HK-2 (cell line): Measurements from ENCODE around the gene EIF2A.
"Not testable (repeated sequence)": the region's sequence is repeated elsewhere in the genome, so short reads cannot be mapped to it uniquely, and the experiment has no call there.

Source experiments
- DNase-seq: peaks from one replicate; pipeline ENCODE4 v3.0.0-alpha.2; 2018; ENCODE audit not compliant: unreplicated experiment

Gene EIF2A

DNA sequence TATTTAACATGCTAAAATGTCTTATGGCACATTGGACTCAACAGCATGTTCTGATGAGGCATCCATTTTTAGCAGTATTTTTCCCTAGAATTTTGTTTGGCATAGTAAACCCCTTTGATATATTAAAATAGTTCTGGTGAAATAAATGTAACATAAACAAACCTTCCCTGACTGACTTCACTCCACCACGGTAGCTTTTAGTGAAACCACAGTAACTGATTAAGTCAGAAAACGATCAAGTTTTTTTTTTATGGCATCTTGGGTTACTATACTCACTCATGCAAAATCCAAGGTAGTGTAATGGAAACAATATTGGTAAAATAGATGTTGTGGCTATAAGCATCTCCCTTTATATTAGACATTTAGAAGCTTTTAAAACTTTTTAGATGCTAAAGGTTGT lies 3.1 kb upstream of the EIF2A start:
- DNase-seq, result no peak

DNA sequence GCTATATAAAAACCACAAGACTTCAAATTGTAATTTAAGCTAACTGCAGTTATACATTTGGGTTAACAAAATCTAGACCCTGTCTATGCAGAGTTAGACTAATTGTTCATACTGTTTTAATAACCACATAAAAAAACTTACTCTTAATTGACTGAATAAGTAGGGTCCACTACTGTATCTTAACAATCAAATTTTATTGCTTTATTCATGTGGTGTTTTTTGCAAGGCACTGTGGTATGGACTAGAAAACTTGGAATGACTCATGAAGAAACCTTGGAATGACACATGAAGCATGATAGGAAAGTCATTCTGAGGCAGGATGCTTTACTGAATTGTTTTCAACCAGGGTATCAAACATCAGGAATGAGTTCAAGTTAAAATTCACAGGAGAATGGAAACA lies 2.5 kb upstream of the EIF2A start:
- no peak for DNase-seq

DNA sequence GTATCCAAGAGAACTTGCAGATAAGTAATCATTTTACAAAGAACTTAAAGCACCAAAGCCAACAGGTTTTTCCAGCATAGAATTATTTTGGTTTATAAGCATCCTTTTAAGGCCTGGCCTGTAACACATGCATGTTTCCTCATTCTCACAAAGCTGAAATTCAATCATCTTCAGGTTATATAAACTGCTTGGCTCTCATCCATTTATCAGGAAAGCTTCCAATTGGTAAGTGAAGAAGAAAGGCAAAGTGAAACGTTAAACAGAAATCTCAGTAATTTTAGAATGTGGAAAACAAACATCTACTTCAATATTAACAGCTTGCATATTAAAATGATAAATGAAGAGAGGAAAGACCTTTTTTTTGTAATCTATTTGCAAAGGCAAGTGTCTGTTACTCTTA lies 1.9 kb upstream of the EIF2A start:
- DNase-seq, result no peak

DNA sequence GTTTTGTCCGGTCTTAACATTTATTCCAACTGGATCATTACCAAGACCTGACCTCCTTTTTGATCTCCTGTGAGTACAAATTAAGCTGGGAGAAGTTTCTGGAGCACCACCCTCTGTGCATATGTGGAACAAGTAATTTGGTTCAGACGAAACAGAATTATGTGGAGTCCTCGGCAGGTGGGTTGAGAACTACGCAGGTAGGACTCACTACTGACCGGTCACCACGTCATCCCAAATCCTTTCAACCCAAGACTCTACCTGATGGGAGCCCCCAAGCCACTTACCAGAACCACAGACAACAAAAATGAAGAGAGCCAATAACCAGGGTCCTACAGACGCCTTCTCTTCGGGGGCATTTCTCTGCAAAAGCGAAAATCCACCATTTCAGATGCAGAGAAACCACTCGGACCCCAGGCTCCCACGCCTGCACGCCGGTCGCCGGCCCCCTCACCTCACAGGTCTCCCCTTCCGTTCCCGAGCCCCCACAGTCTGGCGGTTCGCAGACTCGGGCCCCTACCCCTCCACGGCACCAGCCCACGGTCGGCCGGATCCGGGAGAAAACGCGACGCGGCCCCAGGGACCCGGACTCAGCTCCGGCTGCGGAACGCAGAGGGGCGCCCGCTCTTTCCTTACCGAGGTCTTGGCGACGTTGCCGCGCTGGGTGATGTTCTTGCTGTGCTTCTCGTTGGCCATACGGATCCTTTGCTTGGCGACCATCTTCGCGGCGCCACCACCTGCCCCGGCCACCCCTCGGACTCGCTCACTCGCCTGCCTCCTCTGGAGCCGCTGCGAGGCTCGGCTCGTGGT lies 965 bp upstream of the EIF2A start:
- DNase-seq, result peak; percentile 33

DNA sequence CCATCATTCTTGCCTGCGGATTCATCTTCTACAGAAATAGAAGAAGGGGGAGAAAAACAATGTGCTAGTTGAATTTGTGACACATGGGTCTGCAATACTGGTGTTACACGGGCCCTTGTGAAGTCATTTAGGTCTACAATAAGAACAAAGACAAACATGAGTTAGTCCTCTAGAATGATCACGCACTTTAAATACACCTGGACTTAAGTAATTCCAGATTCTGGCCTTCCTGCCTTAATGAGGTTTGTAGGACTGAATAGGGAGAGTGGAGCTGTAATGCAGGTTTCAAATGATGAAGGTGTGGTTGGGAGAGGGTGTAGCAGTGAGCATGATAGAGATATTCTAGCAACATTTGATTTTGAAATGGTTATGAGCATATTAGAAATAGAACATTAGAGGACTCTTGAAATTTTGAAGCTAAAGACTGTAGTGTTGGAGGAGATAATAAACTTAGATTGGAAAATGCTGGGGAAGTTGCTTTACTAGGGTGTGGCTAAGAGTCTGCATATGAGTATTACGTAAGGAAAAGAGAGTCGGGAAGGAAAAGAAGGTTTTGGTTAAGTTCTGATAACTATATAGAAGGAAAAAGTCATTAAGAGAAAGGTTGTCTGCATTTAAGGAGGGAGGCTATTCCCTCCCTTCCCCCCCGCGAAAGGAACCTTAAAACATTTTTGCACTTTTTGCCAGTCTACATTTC lies 606 bp downstream of the EIF2A start:
- no peak for DNase-seq

DNA sequence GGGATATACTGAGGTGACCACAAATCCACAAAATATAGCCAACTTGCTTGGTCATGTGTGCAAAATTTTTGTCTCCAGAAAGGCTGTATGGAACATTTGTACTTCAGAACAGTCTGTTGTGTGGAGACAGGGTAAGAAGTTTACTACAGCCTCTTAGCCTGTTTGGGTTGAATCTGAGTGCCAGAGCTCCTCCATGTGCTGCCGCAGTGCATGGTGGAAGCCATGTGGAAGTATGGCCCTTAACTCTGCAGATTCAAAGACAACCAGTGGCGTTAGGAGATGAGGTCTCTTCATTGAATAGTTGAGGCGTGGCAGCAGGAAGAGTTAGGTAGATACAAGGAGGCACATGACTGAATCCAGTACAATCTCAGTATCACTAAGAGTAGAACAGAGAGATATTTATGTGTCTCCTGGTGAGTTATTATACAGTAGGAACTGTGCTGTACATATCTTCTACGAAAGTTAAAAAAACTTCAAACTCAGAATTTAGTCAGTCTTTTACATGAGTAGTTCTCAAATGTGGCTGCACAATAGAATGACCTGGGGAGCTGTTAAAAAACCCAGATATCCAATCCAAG lies 9.4 kb downstream of the EIF2A start:
- no peak for DNase-seq

DNA sequence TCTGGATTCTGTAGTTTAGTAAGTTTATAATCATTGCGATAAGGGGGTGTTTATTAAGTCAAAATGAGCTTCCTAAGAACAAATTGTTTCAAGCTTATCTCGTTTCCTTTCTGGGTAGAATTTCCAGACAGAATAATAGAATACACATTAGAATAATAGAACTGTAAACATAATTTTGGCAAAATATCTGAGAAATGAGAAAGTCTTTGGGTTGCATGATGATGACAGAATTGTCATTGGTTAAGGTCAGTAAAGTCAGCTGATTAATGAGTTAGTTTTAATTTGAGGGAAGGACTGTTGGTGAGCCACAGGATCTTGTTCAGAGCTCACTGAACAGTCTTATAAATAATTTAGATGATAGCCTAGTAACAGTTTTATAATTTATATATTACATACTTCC lies 10.2 kb downstream of the EIF2A start:
- DNase-seq, result no peak

DNA sequence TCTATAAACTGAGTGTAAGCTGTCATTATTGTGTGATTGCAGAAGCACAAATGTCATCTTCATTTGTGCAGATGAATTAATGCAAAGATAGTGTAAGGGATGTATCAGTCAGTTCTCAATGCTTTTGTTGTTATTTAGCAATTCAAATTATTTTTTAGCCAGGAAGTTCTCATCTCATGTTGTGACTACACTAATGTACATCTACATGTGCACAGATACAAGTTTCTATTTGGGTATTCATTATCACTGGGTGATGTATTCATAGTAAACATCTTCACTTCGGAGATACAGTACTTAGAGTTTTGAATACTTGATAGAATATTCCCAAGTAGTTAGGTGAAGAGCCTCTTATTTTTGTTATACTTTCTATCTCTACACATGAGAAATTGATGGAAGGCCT lies 11.1 kb downstream of the EIF2A start:
- DNase-seq, result no peak

DNA sequence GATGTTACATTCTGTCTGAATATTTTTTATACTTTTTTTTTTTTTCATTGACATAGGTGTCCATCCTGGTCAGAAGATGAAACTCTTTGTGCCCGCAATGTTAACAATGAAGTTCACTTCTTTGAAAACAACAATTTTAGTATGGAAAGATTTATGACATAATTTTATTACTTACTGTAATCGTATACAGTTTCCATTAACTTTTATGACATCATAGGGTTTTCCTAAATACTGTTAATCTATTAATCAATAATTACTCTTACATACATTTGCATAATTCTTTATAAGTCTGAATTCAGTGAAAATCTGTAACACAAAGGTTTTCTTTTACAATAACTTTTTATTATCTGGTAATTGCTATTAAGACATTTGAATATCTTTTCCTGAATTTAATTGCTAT lies 17.7 kb downstream of the EIF2A start:
- DNase-seq, result no peak

DNA sequence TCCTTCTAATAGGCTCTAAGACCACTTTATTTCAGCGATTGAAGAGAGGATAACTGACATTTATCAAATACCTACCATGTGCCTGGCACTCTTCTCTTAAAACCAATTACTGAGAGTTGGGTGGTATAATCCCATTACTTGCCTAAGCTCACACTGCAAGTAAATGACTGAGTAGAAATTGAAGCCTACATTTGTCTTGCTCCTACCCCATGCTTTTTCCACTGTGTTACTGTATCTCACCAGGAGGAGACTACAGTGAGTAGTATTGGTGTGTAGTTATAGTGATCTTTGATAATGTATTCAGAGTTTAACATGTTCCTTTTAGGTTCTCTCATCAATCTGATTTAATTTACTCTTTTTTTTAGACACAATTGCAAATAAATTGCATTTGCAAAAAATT lies 20.7 kb downstream of the EIF2A start:
- DNase-seq, result no peak

DNA sequence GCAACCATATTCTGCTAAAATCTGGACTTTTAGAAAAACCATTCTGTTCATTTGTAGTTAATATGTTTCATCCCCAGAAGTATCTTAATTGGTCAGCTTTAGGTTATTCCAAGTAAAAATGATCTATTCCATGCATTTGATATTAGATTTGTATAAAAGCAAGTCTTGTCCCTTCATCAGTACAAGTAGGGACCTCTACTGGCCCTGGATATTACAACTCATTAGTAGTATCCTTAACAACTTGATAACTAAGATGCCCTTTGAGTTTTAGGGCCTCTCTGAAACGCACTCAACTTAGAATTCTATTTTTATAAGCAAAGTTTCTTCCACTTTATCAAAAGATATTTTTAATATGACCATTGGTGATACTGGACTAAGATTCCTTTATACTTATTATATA lies 31.3 kb downstream of the EIF2A start:
- DNase-seq, result no peak

DNA sequence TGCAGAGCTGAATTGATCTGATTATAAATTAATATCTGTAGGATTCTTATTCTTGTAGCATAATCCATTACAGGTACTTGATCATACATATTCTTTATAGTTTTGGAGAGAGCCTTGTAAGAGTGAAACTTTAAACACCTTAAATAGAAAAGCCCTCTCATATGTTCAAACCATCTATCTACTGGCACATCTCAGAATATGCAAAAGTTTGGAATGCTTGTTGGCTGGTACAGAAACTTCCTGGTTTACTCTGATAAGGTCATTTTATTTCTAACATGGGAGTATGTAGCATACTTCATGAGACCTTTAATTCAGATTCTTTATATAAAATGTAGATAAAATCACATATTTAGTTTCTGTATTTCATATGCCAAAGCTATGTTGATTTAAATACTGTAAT lies 34.6 kb downstream of the EIF2A start:
- DNase-seq, result no peak

DNA sequence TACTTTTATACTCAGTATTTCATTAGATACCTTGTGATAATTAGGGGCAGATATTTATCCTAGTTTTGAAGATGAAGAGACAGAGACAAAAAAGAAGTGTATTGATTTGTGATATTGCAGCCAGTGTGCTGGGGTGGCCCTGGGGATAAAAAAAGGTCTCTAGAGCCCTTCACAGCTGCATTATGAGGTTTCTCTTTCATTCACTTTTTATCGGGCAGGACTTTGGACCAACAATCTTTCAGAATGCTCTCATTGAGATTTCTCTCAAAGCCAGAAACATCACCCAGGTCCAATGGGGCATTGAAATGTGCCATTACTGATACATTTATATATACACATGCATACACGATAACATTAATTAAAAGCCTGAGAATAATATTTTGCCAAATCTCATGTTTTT lies 36.0 kb downstream of the EIF2A start:
- no peak for DNase-seq

DNA sequence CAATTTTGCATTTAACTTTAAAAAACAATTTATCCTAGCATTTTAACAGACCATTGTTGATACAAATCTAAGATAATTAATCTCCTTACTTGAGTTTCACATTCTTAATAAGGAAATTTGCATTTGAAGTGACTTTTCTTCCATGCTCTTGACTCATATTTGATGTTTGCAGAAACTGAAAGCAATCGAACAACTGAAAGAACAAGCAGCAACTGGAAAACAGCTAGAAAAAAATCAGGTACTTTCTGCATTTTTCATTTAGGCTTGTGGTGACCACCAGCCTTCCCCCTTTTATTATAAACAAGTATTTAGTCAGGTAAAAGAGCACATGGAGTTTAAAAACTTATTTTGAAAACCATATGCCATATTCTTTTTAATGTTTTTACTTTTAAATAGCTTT lies 36.4 kb downstream of the EIF2A start:
- DNase-seq, result no peak

DNA sequence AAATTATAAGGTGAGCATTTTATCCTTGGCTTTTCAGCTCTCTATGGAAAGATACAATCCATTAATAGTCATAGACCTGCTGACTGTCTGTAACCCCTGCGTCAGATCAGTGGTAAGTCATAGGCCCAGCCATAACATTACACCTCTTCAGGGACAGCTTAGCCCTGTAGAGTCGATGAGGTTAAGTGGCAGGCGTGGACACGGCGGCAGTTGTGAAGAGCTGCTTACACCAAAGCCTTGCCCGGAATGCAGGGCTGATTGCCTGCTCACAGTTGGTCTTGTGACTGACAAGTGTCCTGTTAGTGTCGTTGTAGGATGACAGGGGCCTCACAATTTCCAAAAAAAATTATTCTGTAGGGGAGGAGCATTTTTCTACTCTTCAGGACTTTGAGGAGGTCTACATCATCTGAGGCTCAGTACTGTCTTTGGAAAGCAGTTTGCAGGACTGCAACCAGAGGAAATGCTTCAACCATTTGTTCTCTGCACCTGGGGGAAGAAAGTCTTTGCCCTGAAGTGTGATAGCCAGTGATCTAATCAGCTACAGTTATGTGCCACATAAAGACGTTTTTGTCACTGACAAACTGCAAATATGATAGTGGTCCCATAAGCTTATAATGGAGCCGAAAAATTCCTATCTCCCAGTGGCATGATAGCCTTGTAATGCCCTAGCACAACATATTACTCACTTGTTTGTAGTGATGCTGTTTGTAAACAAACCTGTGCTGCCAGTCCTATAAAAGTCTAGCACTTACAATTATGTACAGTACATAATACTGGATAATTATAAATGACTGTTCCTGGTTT lies 41.6 kb downstream of the EIF2A start:
- DNase-seq, result no peak

DNA sequence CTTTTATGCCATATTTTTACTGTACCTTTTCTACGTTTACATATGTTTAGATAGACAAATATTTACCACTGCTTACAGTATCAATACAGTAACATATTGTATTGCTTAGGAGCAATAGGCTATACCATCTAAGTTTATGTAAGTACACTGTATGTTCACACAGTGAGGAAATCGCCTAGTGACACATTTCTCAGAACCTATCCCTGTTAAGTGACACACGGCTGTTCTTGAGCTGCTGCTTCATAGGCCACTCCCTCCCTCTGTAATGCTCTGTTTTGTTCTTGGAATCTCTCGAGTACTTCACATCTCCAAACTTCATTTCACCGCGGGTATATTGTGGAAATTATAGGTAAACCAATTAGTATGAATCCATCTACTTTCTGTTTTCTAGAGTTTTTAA lies 43.2 kb downstream of the EIF2A start:
- no peak for DNase-seq

DNA sequence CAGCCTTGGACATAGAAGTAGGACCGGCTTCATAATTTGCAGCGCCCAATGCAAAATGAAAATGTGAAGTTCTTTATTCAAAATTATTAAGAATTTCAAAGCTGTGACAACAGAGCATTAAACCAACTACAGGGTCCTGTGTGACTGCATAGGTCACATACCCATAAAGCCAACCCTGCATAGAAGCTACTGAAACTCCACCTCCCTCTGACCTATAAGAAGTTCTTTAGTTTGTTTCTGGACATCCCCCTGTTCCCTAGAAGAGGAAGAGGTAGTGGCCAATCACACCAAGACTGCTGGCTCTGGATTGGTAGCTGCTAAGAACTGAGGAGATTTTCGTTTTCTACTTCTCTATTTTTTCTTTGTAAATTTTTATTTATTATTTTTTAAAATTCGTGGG lies 47.6 kb downstream of the EIF2A start:
- no peak for DNase-seq

DNA sequence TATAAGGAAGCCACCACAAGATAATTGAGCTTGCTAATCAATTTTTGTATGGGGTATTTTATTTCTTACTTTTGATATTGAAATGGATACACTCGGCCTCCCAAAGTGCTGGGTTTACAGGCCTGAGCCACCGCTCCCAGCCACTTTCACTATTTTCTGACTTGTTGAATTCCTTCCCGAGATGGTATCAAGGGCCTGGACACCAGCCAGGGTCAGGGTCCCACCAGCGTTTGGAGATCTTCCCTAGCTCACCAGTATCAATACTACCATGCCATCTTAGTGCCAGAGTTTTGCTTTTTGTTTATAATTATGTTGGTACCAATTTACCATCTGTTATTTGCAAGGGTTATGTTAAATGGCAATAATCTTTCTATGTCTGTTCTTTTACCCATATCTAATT lies 51.1 kb downstream of the EIF2A start:
- no peak for DNase-seq

DNA sequence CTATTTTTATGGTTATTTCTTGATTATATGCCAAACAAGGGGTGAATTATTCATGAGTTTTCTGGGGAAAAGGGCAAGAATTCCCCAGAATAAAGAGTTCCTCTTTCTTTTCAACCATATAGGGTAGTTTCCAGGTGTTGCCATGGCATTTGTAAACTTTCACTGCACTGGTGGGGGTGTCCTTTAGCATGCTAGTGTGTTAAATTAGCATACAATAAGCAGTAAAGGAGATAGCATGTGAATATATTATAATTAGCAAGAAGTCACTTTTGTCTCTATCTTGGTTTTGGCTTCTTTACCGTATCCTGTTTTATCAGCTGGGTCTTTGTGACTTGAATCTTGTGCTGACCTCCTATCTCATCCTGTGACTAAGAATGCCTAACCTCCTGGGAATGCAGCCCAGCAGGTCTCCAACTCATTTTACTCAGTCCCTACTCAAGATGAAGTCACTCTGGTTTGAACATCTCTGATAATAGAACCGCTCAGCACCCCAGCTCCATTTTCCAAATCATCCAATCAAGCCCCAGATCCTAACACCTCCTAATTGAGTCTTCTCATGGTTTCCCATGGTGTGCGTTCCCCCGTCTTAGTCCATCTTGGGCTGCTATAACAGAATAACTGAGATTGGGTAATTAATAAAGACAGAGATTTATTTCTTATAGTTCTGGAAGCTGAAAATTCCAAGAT lies 53.2 kb downstream of the EIF2A start:
- DNase-seq, result no peak

DNA sequence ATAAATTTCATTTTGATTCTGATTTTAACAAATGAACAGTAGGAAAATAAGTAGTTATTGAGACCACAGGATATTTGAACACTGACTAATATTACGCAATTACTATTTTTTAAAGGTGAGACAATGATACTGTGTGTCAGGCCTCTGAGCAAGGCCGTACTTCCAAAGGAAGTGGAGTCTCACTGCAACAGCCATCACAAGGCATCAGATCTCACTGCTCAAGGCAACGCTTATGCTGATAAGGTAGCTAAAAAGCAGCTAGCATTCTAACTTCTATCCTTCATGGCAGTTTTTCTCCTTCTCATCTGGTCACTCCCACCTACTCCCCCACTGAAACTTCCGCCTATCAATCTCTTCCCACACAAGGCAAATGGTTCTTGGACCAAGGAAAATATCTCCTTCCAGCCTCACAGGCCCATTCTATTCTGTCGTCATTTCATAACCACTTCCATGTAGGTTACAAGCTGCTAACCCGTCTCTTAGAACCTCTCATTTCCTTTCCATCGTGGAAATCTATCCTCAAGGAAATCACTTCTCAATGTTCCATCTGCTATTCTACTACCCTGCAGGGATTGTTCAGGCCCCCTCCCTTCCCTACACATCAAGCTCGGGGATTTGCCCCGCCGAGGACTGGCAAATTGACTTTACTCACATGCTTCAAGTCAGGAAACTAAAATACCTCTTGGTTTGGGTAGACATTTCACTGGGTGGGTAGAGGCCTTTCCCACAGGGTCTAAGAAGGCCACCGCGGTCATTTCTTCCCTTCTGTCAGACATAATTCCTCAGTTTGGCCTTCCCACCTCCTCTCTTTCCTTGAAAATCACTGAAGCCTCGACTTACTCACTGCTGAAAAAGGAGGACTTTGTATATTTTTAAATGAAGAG lies 54.3 kb downstream of the EIF2A start:
- not testable (repeated sequence) for DNase-seq
